IPS-18c (cell line): ENCODE measurements around the gene CCDC38.
A peak's percentile ranks its signal among the peaks of the same experiment; 100 is the strongest.
"Not testable (repeated sequence)": the region's sequence is repeated elsewhere in the genome, so short reads cannot be mapped to it uniquely, and the experiment has no call there.

ENCODE experiments used
- H3K4me3 ChIP-seq: 2 replicates; pipeline ENCODE4 v1.7.0; 2013; ENCODE audit warnings: low read depth, mild to moderate bottlenecking, low read length, moderate library complexity; ENCODE audit not compliant: insufficient read depth
- H3K9me3 ChIP-seq: one replicate; pipeline ENCODE4 v1.6.1; 2013; ENCODE audit warnings: mild to moderate bottlenecking, low read length, moderate library complexity; ENCODE audit not compliant: control insufficient read depth, insufficient read depth

The CCDC38 gene

GRCh38 chr12:95969116-95969515 lies 26.7 kb upstream of the CCDC38 start:
- H3K4me3 ChIP-seq, H3K9me3 ChIP-seq: not testable (repeated sequence)

- H3K4me3 ChIP-seq = no peak overlapping the region
These were observed 24.9 kb upstream of the CCDC38 start for GRCh38 chr12:95967301-95967700.

GRCh38 chr12:95966287-95966870 lies 24.0 kb upstream of the CCDC38 start:
- no peak overlapping the region for H3K4me3 ChIP-seq
- no peaks in the 10 kb centered on the region for H3K9me3 ChIP-seq

More at GRCh38 chr12:95967301-95967700, 24.9 kb upstream of the CCDC38 start:
- no peaks in the 10 kb centered on the region for H3K9me3 ChIP-seq

GRCh38 chr12:95963096-95963495 lies 20.7 kb upstream of the CCDC38 start:
- no peaks in the 10 kb centered on the region for H3K9me3 ChIP-seq
- H3K4me3 ChIP-seq = no peak overlapping the region

- no peaks in the 10 kb centered on the region for H3K9me3 ChIP-seq
- no peak overlapping the region for H3K4me3 ChIP-seq
These were observed 19.8 kb upstream of the CCDC38 start for GRCh38 chr12:95962222-95962621.

- H3K4me3 ChIP-seq = no peak overlapping the region
- H3K9me3 ChIP-seq = no peaks in the 10 kb centered on the region
These were observed 17.8 kb upstream of the CCDC38 start for GRCh38 chr12:95960241-95960640.

- Histone ChIP-seq H3K4me3 (no peak overlapping the region), H3K9me3 (no peaks in the 10 kb centered on the region)
These were observed 16.7 kb upstream of the CCDC38 start for GRCh38 chr12:95959107-95959506.

GRCh38 chr12:95956557-95957145 lies 14.2 kb upstream of the CCDC38 start:
- no peaks in the 10 kb centered on the region for H3K9me3 ChIP-seq
- H3K4me3 ChIP-seq = no peak overlapping the region

DNA sequence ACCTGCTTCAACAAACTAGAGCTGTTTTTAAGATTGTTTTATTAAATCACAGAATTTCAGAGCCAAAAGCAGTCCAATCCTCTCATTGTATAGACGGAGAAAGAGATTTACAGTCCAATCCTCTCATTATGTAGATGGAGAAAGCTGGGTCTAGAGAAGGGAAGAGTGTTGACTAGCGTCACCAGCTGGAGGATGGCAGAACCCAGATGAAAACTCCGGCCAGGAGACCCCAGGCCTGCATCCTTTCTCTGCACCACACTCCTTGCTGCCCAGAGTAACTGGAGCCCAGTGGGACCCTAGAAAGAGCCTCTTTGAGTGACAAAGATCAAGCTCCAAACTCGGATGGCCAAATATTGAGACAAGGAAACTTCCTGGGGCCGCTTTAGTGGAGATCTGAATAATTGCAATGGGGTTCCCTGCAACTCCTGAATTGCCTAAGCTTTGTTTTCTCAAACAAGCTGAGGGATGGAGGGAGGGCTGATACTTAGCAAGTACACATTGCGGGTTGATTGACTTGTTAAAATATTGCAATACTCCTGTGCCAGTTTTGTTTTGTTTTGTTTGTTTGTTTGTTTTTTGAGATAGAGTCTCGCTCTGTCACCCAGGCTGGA lies 13.2 kb upstream of the CCDC38 start:
- Histone ChIP-seq H3K9me3 (no peaks in the 10 kb centered on the region), H3K4me3 (no peak overlapping the region)

DNA sequence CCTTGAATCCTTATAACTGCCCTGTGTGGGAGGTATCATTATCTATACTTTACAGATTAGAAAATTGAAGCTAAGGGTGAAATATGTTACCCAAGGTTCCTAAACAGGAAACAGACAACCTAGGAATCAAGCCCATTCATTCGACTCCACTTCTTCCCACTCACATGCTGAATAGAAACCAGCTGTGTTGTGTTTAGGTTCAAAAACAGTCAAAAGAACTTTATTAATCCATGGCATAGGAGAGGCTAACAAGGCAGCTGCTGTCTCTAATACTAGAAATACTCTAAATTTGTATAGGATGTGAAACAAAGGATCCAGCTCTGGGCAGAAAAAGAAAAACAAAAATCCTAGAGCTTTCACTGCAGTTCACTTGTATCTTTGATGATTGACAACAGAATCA lies 10.6 kb upstream of the CCDC38 start:
- no peaks in the 10 kb centered on the region for H3K9me3 ChIP-seq
- no peak overlapping the region for H3K4me3 ChIP-seq

DNA sequence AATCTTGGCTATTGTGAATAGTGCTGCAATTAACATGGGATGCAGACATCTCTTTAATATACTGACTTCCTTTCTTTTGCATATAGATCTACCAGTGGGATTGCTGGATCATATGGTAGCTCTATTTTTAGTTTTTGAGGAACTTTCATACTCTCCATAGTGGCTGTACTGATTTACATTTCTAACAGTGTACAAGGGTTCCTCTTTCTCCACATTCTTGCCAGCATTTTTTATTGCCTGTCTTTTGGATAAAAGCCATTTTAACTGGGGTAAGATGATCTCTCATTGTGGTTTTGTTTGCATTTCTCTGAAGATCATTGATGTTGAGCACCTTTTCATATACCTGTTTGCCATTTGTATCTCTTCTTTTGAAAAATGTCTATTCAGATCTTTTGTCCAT lies 9.1 kb upstream of the CCDC38 start:
- no peaks in the 10 kb centered on the region for H3K9me3 ChIP-seq
- no peak overlapping the region for H3K4me3 ChIP-seq

- Histone ChIP-seq H3K9me3 (no peaks in the 10 kb centered on the region), H3K4me3 (no peak overlapping the region)
These were observed 7.2 kb upstream of the CCDC38 start for GRCh38 chr12:95949477-95950206.

DNA sequence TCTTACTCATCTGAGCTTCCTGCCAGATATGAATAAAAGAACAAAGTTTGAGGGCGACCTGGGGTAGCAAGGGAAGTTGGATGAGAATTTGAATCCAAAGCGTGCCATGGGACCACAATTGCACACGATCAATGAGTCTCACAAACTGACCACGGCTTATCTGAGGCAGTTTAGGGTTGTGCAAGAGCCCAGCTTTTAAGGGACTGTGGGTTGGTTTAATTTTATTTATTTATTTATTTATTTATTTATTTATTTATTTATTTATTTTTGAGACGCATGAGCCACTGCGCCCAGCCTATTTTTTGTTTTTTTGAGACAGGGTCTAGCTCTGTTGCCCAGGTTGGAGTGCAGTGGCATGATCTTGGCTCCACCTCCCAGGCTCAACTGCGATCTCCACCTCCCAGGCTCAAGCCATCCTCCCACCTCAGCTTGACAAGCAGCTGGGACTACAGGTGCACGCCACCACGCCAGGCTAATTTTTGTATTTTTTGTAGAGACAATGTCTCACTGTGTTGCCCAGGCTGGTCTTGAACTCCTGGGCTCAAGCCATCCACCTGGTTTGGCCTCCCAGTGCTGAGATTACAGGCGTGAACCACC lies 1.8 kb upstream of the CCDC38 start:
- no peaks in the 10 kb centered on the region for H3K9me3 ChIP-seq
- H3K4me3 ChIP-seq = 0 out of 2 replicates have a peak overlapping the region, but pooled peaks have one; percentile 90

DNA sequence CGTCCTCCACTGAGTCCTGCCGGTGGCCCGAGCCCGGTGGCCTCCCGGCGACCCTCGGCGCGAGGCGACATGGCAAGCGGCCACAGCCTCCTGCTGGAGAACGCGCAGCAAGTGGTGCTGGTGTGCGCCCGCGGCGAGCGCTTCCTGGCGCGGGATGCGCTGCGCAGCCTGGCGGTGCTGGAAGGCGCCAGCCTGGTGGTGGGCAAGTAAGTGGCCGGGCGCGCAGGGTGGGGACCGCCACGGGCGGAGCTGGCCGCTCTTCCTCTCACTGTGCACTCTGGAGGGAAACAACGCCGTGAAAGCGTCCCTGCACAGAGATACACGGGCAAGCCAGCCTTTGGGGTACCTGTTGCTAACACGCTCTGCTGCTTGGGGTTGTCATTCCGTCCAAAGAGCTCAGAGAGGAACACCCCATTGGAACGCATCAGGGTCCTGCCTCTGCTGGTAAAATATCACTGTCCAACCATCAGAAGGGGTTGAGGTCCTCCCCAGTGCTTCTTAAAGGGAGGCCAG lies 972 bp upstream of the CCDC38 start, which contains the start of gene AMDHD1:
AMDHD1 (plus strand) TSS at position 2 of the 513 bp plus-strand sequence; CDS start at position 70, 68 bp downstream.
- H3K4me3 ChIP-seq = peak within 1 kb of the TSS; percentile 90

DNA sequence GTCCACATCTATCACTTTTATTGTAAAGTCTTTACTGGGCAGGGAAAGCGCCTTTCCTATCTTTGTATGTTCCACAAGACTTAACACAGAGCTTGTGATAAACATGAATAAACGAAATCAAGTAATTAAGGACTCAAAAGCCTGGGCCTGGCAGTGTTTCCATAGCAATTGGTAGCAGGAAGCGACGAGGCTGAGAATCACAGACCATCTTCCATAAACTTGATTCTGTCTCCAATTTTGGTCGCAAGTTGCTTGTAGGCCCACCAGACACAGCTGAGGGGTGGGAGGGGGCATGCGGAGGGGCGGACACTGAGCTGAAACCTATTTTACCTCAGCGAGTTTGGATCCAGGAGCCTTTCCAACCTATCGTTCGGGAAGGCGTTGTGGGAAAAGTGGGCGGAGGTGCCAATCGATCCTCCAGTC lies 302 bp downstream of the CCDC38 start:
- Histone ChIP-seq H3K9me3 (no peaks in the 10 kb centered on the region), H3K4me3 (peak overlapping the region; percentile 90)

More for the DNA sequence above, 972 bp upstream of the CCDC38 start, which contains the start of gene AMDHD1:
- no peaks in the 10 kb centered on the region for H3K9me3 ChIP-seq

DNA sequence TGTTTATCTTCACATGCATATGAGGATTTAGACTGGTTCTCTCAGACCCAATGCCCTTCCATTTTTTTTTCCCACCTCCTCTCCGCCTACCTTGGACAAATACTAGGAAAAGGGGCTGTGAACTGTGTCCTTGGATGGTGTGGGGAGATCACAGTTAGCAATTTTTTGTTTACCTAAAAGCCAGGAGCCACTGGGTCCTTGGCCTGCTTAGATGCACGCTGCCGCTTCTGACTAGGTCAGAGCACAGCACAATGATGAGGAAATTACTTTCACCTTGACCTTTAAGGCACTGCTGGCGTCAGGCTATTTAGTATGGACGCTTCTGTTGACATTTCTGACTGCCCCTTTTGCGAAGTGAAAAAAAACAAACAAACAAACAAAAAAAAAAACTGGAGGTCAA lies 1.9 kb downstream of the CCDC38 start:
- no peaks in the 10 kb centered on the region for H3K9me3 ChIP-seq
- no peak overlapping the region for H3K4me3 ChIP-seq

DNA sequence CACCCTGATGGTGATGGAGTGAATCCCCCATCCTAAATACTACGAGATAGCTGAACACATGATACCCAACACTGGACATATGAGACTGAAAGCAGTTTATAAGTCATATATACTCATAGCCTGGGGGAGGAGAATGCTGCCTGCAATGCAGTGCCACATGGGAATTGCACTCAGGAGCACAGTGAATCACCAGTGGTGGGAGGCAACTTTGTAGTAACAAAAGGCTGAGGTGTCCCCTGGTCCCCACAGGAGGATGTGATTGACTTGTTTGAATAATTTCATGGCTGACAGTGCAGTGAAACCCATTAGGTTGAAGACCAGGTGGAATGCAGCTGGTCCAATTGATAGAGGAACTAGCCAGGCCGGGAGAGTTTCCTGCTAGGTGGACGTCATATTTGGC lies 20.2 kb downstream of the CCDC38 start:
- Histone ChIP-seq H3K9me3 (no peaks in the 10 kb centered on the region), H3K4me3 (no peak overlapping the region)
